ENCODE results near the gene GHRL.

The GHRL gene

GRCh38 chr3:10240799-10241198 lies 51.9 kb downstream of the GHRL start:
- H3K9me3 ChIP-seq (ENCODE audit: insufficient read depth, low read depth, low read length) = peaks cover 17% of the 10 kb centered on the region
- 94% methylated on average over 6 of the region's 6 CpGs for WGBS
- H3K4me3 ChIP-seq (ENCODE audit: low read length) = no peak overlapping the region
- no peaks in the 10 kb centered on the region for H3K27me3 ChIP-seq (ENCODE audit: insufficient read depth, low read length)
- no peak overlapping the region for H3K27ac ChIP-seq (ENCODE audit: low read depth, low read length)
- H3K4me1 ChIP-seq (ENCODE audit: insufficient read depth, low read length) = peaks cover 4% of the 10 kb centered on the region; the same call in 1 of the 2 replicates
- no peaks in the 10 kb centered on the region for H3K36me3 ChIP-seq (ENCODE audit: insufficient read depth, low read length)
- H3K9ac ChIP-seq (ENCODE audit: low read depth, low read length) = no peak overlapping the region

- Histone ChIP-seq H3K36me3 (ENCODE audit: insufficient read depth, low read length) (no peaks in the 10 kb centered on the region), H3K27ac (ENCODE audit: low read depth, low read length) (no peak overlapping the region), H3K4me1 (ENCODE audit: insufficient read depth, low read length) (peaks cover 4% of the 10 kb centered on the region; the same call in 1 of the 2 replicates), H3K4me3 (ENCODE audit: low read length) (no peak overlapping the region), H3K9me3 (ENCODE audit: insufficient read depth, low read depth, low read length) (no peaks in the 10 kb centered on the region), H3K9ac (ENCODE audit: low read depth, low read length) (no peak overlapping the region), H3K27me3 (ENCODE audit: insufficient read depth, low read length) (no peaks in the 10 kb centered on the region)
- 85% methylated on average over 15 of the region's 15 CpGs for WGBS
These were observed 54.2 kb downstream of the GHRL start for GRCh38 chr3:10238345-10239183.
